ENCODE data around the gene ABCF2. TPM values are rescaled to one million over a fixed set of nuclear protein-coding genes. Genes with fewer than 3 reads are reported as not detected.

The ABCF2 gene
- total and polyA plus RNA-seq, 2 of the 13 experiments (the other 11 are each of a cell fraction or from before 2014, with no cell fraction given): 16.3 to 42.5 TPM

DNA sequence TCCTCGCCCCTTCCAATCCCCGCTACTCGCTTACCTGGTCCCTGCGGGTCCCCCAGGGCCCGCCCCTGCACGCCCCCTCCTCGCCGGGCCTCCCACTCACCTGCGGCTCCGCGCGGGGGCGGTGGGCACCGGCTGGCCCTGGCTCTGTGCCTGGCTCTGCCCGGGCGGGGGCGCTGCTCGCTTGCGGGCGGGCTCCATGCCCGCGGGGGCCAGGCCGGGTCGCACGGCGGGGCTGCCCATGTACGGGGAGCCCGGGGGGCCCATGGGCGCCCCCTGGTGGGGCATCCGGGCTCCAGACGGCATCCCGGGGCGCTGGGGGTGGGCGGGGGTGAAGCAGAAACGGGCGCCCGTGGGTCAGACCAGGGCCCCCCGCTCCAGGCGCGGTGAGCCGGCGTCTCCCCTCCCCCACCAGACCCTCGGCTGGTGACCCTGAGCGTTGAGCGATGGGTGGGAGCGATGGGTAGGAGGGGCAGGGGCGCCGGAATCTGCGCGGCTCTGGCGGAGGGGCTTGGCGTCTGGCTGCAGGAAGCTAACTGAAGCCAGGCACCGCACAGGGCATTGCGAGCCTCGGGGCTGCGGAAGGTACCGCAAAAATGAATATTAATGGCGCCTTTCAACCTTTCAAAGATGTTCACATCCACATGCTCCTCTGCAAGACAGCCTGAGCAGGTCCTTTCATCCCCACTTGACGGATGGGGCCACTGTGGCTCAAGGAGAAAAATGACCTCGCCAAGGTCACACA, 18.5 kb upstream of the ABCF2 start (continued):
- TF ChIP-seq, protein P1, sequence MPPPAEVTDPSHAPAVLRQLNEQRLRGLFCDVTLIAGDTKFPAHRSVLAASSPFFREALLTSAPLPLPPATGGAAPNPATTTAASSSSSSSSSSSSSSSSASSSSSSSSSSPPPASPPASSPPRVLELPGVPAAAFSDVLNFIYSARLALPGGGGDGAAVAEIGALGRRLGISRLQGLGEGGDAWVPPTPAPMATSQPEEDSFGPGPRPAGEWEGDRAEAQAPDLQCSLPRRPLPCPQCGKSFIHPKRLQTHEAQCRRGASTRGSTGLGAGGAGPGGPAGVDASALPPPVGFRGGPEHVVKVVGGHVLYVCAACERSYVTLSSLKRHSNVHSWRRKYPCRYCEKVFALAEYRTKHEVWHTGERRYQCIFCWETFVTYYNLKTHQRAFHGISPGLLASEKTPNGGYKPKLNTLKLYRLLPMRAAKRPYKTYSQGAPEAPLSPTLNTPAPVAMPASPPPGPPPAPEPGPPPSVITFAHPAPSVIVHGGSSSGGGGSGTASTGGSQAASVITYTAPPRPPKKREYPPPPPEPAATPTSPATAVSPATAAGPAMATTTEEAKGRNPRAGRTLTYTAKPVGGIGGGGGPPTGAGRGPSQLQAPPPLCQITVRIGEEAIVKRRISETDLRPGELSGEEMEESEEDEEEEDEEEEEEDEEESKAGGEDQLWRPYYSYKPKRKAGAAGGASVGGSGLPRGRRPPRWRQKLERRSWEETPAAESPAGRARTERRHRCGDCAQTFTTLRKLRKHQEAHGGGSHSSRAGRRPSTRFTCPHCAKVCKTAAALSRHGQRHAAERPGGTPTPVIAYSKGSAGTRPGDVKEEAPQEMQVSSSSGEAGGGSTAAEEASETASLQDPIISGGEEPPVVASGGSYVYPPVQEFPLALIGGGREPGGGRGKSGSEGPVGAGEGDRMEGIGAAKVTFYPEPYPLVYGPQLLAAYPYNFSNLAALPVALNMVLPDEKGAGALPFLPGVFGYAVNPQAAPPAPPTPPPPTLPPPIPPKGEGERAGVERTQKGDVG (CRISPR knock-in tag; IDR thresholded peaks at IDR 0.05; ENCODE audit: borderline replicate concordance): no peak
- TF ChIP-seq, protein P2, sequence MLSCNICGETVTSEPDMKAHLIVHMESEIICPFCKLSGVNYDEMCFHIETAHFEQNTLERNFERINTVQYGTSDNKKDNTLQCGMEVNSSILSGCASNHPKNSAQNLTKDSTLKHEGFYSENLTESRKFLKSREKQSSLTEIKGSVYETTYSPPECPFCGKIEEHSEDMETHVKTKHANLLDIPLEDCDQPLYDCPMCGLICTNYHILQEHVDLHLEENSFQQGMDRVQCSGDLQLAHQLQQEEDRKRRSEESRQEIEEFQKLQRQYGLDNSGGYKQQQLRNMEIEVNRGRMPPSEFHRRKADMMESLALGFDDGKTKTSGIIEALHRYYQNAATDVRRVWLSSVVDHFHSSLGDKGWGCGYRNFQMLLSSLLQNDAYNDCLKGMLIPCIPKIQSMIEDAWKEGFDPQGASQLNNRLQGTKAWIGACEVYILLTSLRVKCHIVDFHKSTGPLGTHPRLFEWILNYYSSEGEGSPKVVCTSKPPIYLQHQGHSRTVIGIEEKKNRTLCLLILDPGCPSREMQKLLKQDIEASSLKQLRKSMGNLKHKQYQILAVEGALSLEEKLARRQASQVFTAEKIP (CRISPR knock-in tag; IDR thresholded peaks at IDR 0.05; ENCODE audit: borderline replicate concordance): no peak
- TF ChIP-seq RORA (CRISPR knock-in tag; IDR thresholded peaks at IDR 0.05) (no peak), ZFYVE20 (CRISPR knock-in tag; IDR thresholded peaks at IDR 0.05; ENCODE audit: borderline replicate concordance, low read depth) (no peak), ATM (IDR thresholded peaks at IDR 0.05; ENCODE audit: borderline replicate concordance) (no peak), NKX3-1 (CRISPR knock-in tag; IDR thresholded peaks at IDR 0.05) (no peak), SP4 (CRISPR knock-in tag; IDR thresholded peaks at IDR 0.05) (no peak), PHB2 (IDR thresholded peaks at IDR 0.05; ENCODE audit: partially characterized antibody) (no peak), NFE2L2 (IDR thresholded peaks at IDR 0.05; ENCODE audit: low read length) (no peak), ZSCAN31 (CRISPR knock-in tag; IDR thresholded peaks at IDR 0.05; ENCODE audit: low read depth) (no peak), SRY (CRISPR knock-in tag; IDR thresholded peaks at IDR 0.05) (no peak), RBAK (CRISPR knock-in tag; IDR thresholded peaks at IDR 0.05) (no peak), HOXA5 (CRISPR knock-in tag; IDR thresholded peaks at IDR 0.05) (no peak), EP300 (IDR thresholded peaks at IDR 0.05; ENCODE audit: low read depth in 2 of 2, low read length in 2 of 2) (no peak), EP300 (CRISPR knock-in tag; IDR thresholded peaks at IDR 0.05; ENCODE audit: borderline replicate concordance) (no peak), TOE1 (CRISPR knock-in tag; IDR thresholded peaks at IDR 0.05) (no peak)
- TF ChIP-seq, protein P3, sequence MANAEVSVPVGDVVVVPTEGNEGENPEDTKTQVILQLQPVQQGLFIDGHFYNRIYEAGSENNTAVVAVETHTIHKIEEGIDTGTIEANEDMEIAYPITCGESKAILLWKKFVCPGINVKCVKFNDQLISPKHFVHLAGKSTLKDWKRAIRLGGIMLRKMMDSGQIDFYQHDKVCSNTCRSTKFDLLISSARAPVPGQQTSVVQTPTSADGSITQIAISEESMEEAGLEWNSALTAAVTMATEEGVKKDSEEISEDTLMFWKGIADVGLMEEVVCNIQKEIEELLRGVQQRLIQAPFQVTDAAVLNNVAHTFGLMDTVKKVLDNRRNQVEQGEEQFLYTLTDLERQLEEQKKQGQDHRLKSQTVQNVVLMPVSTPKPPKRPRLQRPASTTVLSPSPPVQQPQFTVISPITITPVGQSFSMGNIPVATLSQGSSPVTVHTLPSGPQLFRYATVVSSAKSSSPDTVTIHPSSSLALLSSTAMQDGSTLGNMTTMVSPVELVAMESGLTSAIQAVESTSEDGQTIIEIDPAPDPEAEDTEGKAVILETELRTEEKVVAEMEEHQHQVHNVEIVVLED (CRISPR knock-in tag; IDR thresholded peaks at IDR 0.05; ENCODE audit: borderline replicate concordance): no peak
- TF ChIP-seq, protein P4, sequence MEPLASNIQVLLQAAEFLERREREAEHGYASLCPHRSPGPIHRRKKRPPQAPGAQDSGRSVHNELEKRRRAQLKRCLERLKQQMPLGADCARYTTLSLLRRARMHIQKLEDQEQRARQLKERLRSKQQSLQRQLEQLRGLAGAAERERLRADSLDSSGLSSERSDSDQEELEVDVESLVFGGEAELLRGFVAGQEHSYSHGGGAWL (CRISPR knock-in tag; IDR thresholded peaks at IDR 0.05): no peak
- TF ChIP-seq, protein P5, sequence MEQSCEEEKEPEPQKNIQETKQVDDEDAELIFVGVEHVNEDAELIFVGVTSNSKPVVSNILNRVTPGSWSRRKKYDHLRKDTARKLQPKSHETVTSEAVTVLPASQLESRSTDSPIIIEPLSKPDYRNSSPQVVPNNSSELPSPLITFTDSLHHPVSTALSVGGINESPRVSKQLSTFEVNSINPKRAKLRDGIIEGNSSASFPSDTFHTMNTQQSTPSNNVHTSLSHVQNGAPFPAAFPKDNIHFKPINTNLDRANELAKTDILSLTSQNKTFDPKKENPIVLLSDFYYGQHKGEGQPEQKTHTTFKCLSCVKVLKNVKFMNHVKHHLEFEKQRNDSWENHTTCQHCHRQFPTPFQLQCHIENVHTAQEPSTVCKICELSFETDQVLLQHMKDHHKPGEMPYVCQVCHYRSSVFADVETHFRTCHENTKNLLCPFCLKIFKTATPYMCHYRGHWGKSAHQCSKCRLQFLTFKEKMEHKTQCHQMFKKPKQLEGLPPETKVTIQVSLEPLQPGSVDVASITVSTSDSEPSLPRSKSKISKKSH (CRISPR knock-in tag; IDR thresholded peaks at IDR 0.05; ENCODE audit: borderline replicate concordance): no peak
